Prostate gland (tissue), 2 donors: Measurements from ENCODE around the gene TRPV6. TPM values are rescaled to one million over a fixed set of nuclear protein-coding genes. Genes with fewer than 3 reads are reported as not detected.

Experiments
- DNase-seq: peaks from one replicate; pipeline ENCODE4 v3.0.0-alpha.2; 2019; ENCODE audit warnings: low spot score
- H3K27ac ChIP-seq, 2 donors: fragments of 200-600 bp; sonication (generic); 2 replicates each; pipeline ENCODE4 v1.5.1; 2017 to 2019
- H3K27me3 ChIP-seq: fragments of 200-600 bp; sonication (generic); replicated peaks from 2 replicates; pipeline ENCODE4 v1.5.1; 2019; ENCODE audit not compliant: insufficient read depth
- H3K36me3 ChIP-seq, 2 donors: fragments of 200-600 bp; sonication (generic); 1 replicate in 1 of 2; 2 replicates in 1 of 2; pipeline versions ENCODE4 v1.5.1 to v1.8.1; 2017 to 2019
- H3K4me1 ChIP-seq: fragments of 200-600 bp; sonication (generic); replicated peaks from 2 replicates; pipeline ENCODE4 v1.5.1; 2019
- H3K4me3 ChIP-seq, 2 donors: fragments of 200-600 bp; sonication (generic); 2 replicates each; pipeline ENCODE4 v1.5.1; 2017 to 2019
- H3K9me3 ChIP-seq: fragments of 200-600 bp; sonication (generic); 2 replicates; pipeline ENCODE4 v1.5.1; 2017
- CTCF ChIP-seq, 4 experiments: fragments of 200-600 bp in 2 of 4; fragments of 450-650 bp in 2 of 4; sonication (generic) in 2 of 4; IDR thresholded peaks; 1 replicate in 3 of 4; 2 replicates in 1 of 4; pipeline ENCODE4 v1.5.1; 2016 to 2019; ENCODE audit warnings: antibody characterized with exemption in 4 of 4, mild to moderate bottlenecking in 2 of 4, moderate library complexity in 2 of 4
- POLR2A ChIP-seq: fragments of 450-650 bp; IDR thresholded peaks from one replicate; pipeline ENCODE4 v1.6.1; 2016; ENCODE audit warnings: antibody characterized with exemption, mild to moderate bottlenecking
- POLR2AphosphoS5 ChIP-seq: sonication (generic); formaldehyde crosslinking; IDR thresholded peaks from one replicate; pipeline ENCODE4 v1.6.1; 2017; ENCODE audit warnings: antibody characterized with exemption
- WGBS: methylation state at CpG from one replicate; pipeline ENCODE4 v1.1.5; 2018; 5-methylcytosine and 5-hydroxymethylcytosine counted together
- intact Hi-C: fragments of 100-400 bp; cut with DNase I; formaldehyde crosslinking; loops from one replicate; pipeline ENCODE4 v1.14.2; 2022
- total RNA-seq, 2 donors: library from RNA; depleted of rRNA; stranded (reverse); fragments of >200 nt; gene quantifications; one replicate each; pipeline ENCODE4 v1.1.0, GENCODE V29; 2016

TRPV6 gene
- total RNA-seq, 2 donors from 2014 or later: 47.0 to 82.0 TPM

GRCh38 chr7:142862786-142863400 is 22.7 kb downstream of the TRPV6 start:
- H3K27me3 ChIP-seq: no peaks in the 10 kb centered on the region
- H3K4me3 ChIP-seq: no peak overlapping the region
- DNase-seq: no peak
- TF ChIP-seq CTCF (IDR thresholded peaks at IDR 0.05) (no peak), POLR2AphosphoS5 (no peak), POLR2A (no peak)
- 84% methylated on average over 7 of the region's 7 CpGs for WGBS
- H3K4me1 ChIP-seq: no peaks in the 10 kb centered on the region
- no peaks in the 10 kb centered on the region for H3K9me3 ChIP-seq
- no peak overlapping the region for H3K27ac ChIP-seq
- intact Hi-C loops: no loop called here
- no peaks in the 10 kb centered on the region for H3K36me3 ChIP-seq

- no peaks in the 10 kb centered on the region for H3K36me3 ChIP-seq
- H3K4me3 ChIP-seq: no peak overlapping the region
- DNase-seq: no peak
- H3K27ac ChIP-seq: no peak overlapping the region
- no peak for TF ChIP-seq POLR2A
- WGBS: 89% methylated on average over 4 of the region's 4 CpGs
- intact Hi-C loops: no loop called here
- H3K27me3 ChIP-seq: no peaks in the 10 kb centered on the region
- no peaks in the 10 kb centered on the region for H3K4me1 ChIP-seq
- no peaks in the 10 kb centered on the region for H3K9me3 ChIP-seq
Measured at GRCh38 chr7:142862351-142862750, 23.2 kb downstream of the TRPV6 start.

- Histone ChIP-seq H3K36me3 (no peaks in the 10 kb centered on the region), H3K4me1 (no peaks in the 10 kb centered on the region), H3K27ac (no peak overlapping the region), H3K9me3 (no peaks in the 10 kb centered on the region), H3K27me3 (no peaks in the 10 kb centered on the region), H3K4me3 (no peak overlapping the region)
- DNase-seq: peak; percentile 38
- intact Hi-C loops: no loop called here
- 69% methylated on average over 3 of the region's 3 CpGs for WGBS
- TF ChIP-seq POLR2A: no peak
- peak; percentile 58 for TF ChIP-seq POLR2AphosphoS5
- no peak for TF ChIP-seq CTCF (IDR thresholded peaks at IDR 0.05)
Measured at GRCh38 chr7:142860968-142861367, 24.6 kb downstream of the TRPV6 start.

- no peak overlapping the region for H3K27ac ChIP-seq
- intact Hi-C loops: loop anchor here (10.0 kb wide), 1 partner anchor 535 kb away; no protein-coding TSS in a partner anchor
- TF ChIP-seq CTCF (IDR thresholded peaks at IDR 0.05) (no peak), POLR2AphosphoS5 (peak; percentile 81), POLR2A (no peak)
- no peaks in the 10 kb centered on the region for H3K9me3 ChIP-seq
- no peaks in the 10 kb centered on the region for H3K4me1 ChIP-seq
- 5% methylated on average over 5 of the region's 5 CpGs for WGBS
- H3K27me3 ChIP-seq: no peaks in the 10 kb centered on the region
- no peaks in the 10 kb centered on the region for H3K36me3 ChIP-seq
- no peak overlapping the region for H3K4me3 ChIP-seq
- DNase-seq: peak; percentile 68
Measured at GRCh38 chr7:142859829-142860228, 25.7 kb downstream of the TRPV6 start.

- Histone ChIP-seq H3K9me3 (no peaks in the 10 kb centered on the region), H3K27ac (no peak overlapping the region), H3K27me3 (no peaks in the 10 kb centered on the region), H3K36me3 (no peaks in the 10 kb centered on the region), H3K4me1 (no peaks in the 10 kb centered on the region), H3K4me3 (no peak overlapping the region)
- intact Hi-C loops: loop anchor here (10.0 kb wide), 1 partner anchor 535 kb away; no protein-coding TSS in a partner anchor
- no peak for DNase-seq
- no peak for TF ChIP-seq CTCF (IDR thresholded peaks at IDR 0.05)
- TF ChIP-seq POLR2A: no peak
- TF ChIP-seq POLR2AphosphoS5: no peak
Measured at GRCh38 chr7:142859411-142859810, 26.1 kb downstream of the TRPV6 start.
